Panc1 (cell line): ENCODE measurements around the gene PCYT2. TPM values are rescaled to one million over a fixed set of nuclear protein-coding genes. Genes with fewer than 3 reads are reported as not detected.

ENCODE experiments used
- ATAC-seq: fragments of 200-7000 bp; cut with Tn5 transposase; 2 replicates; pipeline ENCODE4 v1.9.1; 2020; ENCODE audit warnings: mild to moderate bottlenecking, moderate library complexity
- BruUV-seq: library from RNA; stranded (reverse); fragments of 400-500 nt; replicated peaks from 2 replicates; lab custom pipeline; 2021; lab: Mats Ljungman, UMichigan
- CTCF ChIA-PET: fragments of 300-600 bp; sonication (Branson Sonifier 250); formaldehyde crosslinking; loops from one replicate; lab custom pipeline; 2022; ENCODE audit warnings: antibody characterized with exemption; lab: Charles Lee
- POLR2A ChIA-PET: fragments of 300-600 bp; sonication (Branson Sonifier 250); formaldehyde crosslinking; loops from one replicate; lab custom pipeline; 2022; ENCODE audit warnings: antibody characterized with exemption; lab: Charles Lee
- DNase-seq: peaks from one replicate; pipeline ENCODE4 v3.0.0-alpha.2; 2010; ENCODE audit warnings: low read depth, low spot score
- H3K27ac ChIP-seq: 2 replicates; pipeline ENCODE4 v1.5.1; 2011; ENCODE audit warnings: mild to moderate bottlenecking, low read length, inconsistent platforms
- H3K27me3 ChIP-seq: fragments of 200-500 bp; sonication (Bioruptor generic); 2 replicates; pipeline ENCODE4 v1.6.0; 2014; ENCODE audit warnings: low read length, inconsistent platforms; ENCODE audit not compliant: control insufficient read depth, insufficient read depth
- H3K36me3 ChIP-seq: fragments of 200-500 bp; sonication (Bioruptor generic); 2 replicates; pipeline ENCODE4 v1.5.1; 2014; ENCODE audit warnings: inconsistent platforms, mild to moderate bottlenecking, low read length, moderate library complexity; ENCODE audit not compliant: control insufficient read depth, insufficient read depth
- H3K4me1 ChIP-seq: 2 replicates; pipeline ENCODE4 v1.5.1; 2011; ENCODE audit warnings: inconsistent platforms, mild to moderate bottlenecking, low read length, moderate library complexity; ENCODE audit not compliant: control insufficient read depth, insufficient read depth
- H3K4me3 ChIP-seq, 2 experiments: 2 replicates each; pipeline ENCODE4 v1.5.1; 2011 to 2012; ENCODE audit warnings: low read depth in 2 of 2, low read length in 2 of 2, mild to moderate bottlenecking in 2 of 2, inconsistent platforms in 1 of 2, moderate library complexity in 1 of 2
- H3K9me3 ChIP-seq: fragments of 200-500 bp; sonication (Bioruptor generic); 2 replicates; pipeline ENCODE4 v1.5.1; 2014; ENCODE audit warnings: low read depth, mild to moderate bottlenecking, inconsistent platforms, low read length, moderate library complexity; ENCODE audit not compliant: control insufficient read depth, insufficient read depth
- POLR2AphosphoS5 ChIP-seq: IDR thresholded peaks from 2 replicates; pipeline ENCODE4 v1.6.1; 2012; ENCODE audit warnings: mild to moderate bottlenecking, low read depth, low read length, moderate library complexity
- SIN3A ChIP-seq: IDR thresholded peaks from 2 replicates; pipeline ENCODE4 v1.6.1; 2012; ENCODE audit warnings: low read depth, mild to moderate bottlenecking, low read length, moderate library complexity, borderline replicate concordance; ENCODE audit not compliant: insufficient read depth
- TCF7L2 ChIP-seq: IDR thresholded peaks from 2 replicates; pipeline ENCODE4 v1.6.1; 2011; ENCODE audit warnings: mild to moderate bottlenecking, low read depth, low read length, inconsistent platforms
- in situ Hi-C: cut with HindIII; loops from 2 replicates; pipeline ENCODE4 v1.10.0; 2016; ENCODE audit warnings: low sequenced_read_pairs, low pct_unique_long_range_greater_than_20kb
- intact Hi-C: fragments of 100-400 bp; cut with micrococcal nuclease; formaldehyde crosslinking; loops from one replicate; pipeline ENCODE4 v1.10.0; 2022; ENCODE audit not compliant: unreplicated experiment
- total RNA-seq: library from RNA; stranded (reverse); gene quantifications from one replicate; pipeline ENCODE4 v1.2.1, GENCODE V29; 2021; ENCODE audit not compliant: unreplicated experiment
- TF ChIP-seq, protein P1 (sequence below): fragments of 450-650 bp; IDR thresholded peaks from 2 replicates; pipeline ENCODE4 v1.5.1; 2017; ENCODE audit warnings: mild to moderate bottlenecking
- TF ChIP-seq, protein P2 (sequence below), 2 experiments: IDR thresholded peaks; 2 replicates each; pipeline ENCODE4 v1.6.1; 2011 to 2012; ENCODE audit warnings: low read depth in 2 of 2, control low read depth in 1 of 2, low read length in 1 of 2, mild to moderate bottlenecking in 1 of 2, moderate library complexity in 1 of 2; ENCODE audit not compliant: insufficient read depth in 1 of 2

PCYT2 gene
- total RNA-seq, 1 experiment from 2014 or later, result 91.2 TPM

GRCh38 chr17:81940538-81941483 lies 29.6 kb upstream of the PCYT2 start:
- H3K4me1 ChIP-seq, result peaks cover 2% of the 10 kb centered on the region; the same call in 1 of the 2 replicates
- POLR2A ChIA-PET, result no interaction called here
- no peaks in the 10 kb centered on the region for H3K27me3 ChIP-seq
- TF ChIP-seq TCF7L2 (no peak), POLR2AphosphoS5 (no peak), SIN3A (no peak)
- TF ChIP-seq, protein P1, sequence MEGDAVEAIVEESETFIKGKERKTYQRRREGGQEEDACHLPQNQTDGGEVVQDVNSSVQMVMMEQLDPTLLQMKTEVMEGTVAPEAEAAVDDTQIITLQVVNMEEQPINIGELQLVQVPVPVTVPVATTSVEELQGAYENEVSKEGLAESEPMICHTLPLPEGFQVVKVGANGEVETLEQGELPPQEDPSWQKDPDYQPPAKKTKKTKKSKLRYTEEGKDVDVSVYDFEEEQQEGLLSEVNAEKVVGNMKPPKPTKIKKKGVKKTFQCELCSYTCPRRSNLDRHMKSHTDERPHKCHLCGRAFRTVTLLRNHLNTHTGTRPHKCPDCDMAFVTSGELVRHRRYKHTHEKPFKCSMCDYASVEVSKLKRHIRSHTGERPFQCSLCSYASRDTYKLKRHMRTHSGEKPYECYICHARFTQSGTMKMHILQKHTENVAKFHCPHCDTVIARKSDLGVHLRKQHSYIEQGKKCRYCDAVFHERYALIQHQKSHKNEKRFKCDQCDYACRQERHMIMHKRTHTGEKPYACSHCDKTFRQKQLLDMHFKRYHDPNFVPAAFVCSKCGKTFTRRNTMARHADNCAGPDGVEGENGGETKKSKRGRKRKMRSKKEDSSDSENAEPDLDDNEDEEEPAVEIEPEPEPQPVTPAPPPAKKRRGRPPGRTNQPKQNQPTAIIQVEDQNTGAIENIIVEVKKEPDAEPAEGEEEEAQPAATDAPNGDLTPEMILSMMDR, result no peak
- TF ChIP-seq, protein P2, sequence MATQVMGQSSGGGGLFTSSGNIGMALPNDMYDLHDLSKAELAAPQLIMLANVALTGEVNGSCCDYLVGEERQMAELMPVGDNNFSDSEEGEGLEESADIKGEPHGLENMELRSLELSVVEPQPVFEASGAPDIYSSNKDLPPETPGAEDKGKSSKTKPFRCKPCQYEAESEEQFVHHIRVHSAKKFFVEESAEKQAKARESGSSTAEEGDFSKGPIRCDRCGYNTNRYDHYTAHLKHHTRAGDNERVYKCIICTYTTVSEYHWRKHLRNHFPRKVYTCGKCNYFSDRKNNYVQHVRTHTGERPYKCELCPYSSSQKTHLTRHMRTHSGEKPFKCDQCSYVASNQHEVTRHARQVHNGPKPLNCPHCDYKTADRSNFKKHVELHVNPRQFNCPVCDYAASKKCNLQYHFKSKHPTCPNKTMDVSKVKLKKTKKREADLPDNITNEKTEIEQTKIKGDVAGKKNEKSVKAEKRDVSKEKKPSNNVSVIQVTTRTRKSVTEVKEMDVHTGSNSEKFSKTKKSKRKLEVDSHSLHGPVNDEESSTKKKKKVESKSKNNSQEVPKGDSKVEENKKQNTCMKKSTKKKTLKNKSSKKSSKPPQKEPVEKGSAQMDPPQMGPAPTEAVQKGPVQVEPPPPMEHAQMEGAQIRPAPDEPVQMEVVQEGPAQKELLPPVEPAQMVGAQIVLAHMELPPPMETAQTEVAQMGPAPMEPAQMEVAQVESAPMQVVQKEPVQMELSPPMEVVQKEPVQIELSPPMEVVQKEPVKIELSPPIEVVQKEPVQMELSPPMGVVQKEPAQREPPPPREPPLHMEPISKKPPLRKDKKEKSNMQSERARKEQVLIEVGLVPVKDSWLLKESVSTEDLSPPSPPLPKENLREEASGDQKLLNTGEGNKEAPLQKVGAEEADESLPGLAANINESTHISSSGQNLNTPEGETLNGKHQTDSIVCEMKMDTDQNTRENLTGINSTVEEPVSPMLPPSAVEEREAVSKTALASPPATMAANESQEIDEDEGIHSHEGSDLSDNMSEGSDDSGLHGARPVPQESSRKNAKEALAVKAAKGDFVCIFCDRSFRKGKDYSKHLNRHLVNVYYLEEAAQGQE (IDR thresholded peaks at IDR 0.05; ENCODE audit: insufficient read depth in 1 of 2, low read depth in 2 of 2, low read length in 1 of 2), result no peak
- in situ Hi-C loops, result no loop called here
- no TSS peak for BruUV-seq
- CTCF ChIA-PET, result no interaction called here
- no peaks in the 10 kb centered on the region for H3K9me3 ChIP-seq
- ATAC-seq (no peak), DNase-seq (no peak)
- intact Hi-C loops, result no loop called here
- H3K36me3 ChIP-seq, result peaks cover 3% of the 10 kb centered on the region; the same call in 1 of the 2 replicates
- H3K4me3 ChIP-seq, result no peak overlapping the region
- H3K27ac ChIP-seq, result no peak overlapping the region

- H3K36me3 ChIP-seq, result peaks cover 3% of the 10 kb centered on the region; the same call in 1 of the 2 replicates
- no TSS peak for BruUV-seq
- no peak for ATAC-seq
- no peak overlapping the region for H3K27ac ChIP-seq
- H3K4me1 ChIP-seq, result peaks cover 8% of the 10 kb centered on the region; the same call in 1 of the 2 replicates
- intact Hi-C loops, result no loop called here
- H3K9me3 ChIP-seq, result no peaks in the 10 kb centered on the region
- ChIA-PET POLR2A (no interaction called here), CTCF (no interaction called here)
- TF ChIP-seq, protein P1, result no peak
- no peak for TF ChIP-seq POLR2AphosphoS5
- no peak for TF ChIP-seq TCF7L2
- TF ChIP-seq SIN3A, result no peak
- TF ChIP-seq, protein P2 (IDR thresholded peaks at IDR 0.05; ENCODE audit: insufficient read depth in 1 of 2, low read depth in 2 of 2, low read length in 1 of 2), result no peak
- no peak overlapping the region for H3K4me3 ChIP-seq
- no peaks in the 10 kb centered on the region for H3K27me3 ChIP-seq
- DNase-seq, result no peak
- in situ Hi-C loops, result no loop called here
Observed at GRCh38 chr17:81939881-81940385, 28.7 kb upstream of the PCYT2 start.
